Astrocyte (in vitro differentiated cells and primary cell): Measurements from ENCODE around the gene CABLES2. TPM values are rescaled to one million over a fixed set of nuclear protein-coding genes. Genes with fewer than 3 reads are reported as not detected.

Experiments
- DNase-seq: peaks from one replicate; pipeline ENCODE4 v3.0.0-alpha.2; 2010; ENCODE audit warnings: low read depth
- FAIRE-seq: peaks from 2 replicates; lab custom pipeline; 2011; peaks lifted over from hg19 to GRCh38; lab: Jason Lieb, UNC
- H2AFZ ChIP-seq: 2 replicates; pipeline ENCODE4 v1.6.0; 2012; ENCODE audit warnings: low read depth, low read length, inconsistent platforms
- H3K27ac ChIP-seq: 2 replicates; pipeline ENCODE4 v1.5.1; 2011; ENCODE audit warnings: low read depth, low read length, inconsistent platforms
- H3K27me3 ChIP-seq: 2 replicates; pipeline ENCODE4 v1.6.0; 2011; ENCODE audit warnings: low read length, inconsistent platforms; ENCODE audit not compliant: insufficient read depth
- H3K36me3 ChIP-seq: 2 replicates; pipeline ENCODE4 v1.5.1; 2011; ENCODE audit warnings: low read length, inconsistent platforms; ENCODE audit not compliant: insufficient read depth
- H3K4me1 ChIP-seq: 2 replicates; pipeline ENCODE4 v1.5.1; 2011; ENCODE audit warnings: low read length, inconsistent platforms; ENCODE audit not compliant: insufficient read depth
- H3K4me2 ChIP-seq: 2 replicates; pipeline ENCODE4 v1.6.0; 2012; ENCODE audit warnings: low read length, inconsistent platforms
- H3K4me3 ChIP-seq: 2 replicates; pipeline ENCODE4 v1.5.1; 2011; ENCODE audit warnings: low read depth, mild to moderate bottlenecking, low read length, inconsistent platforms; ENCODE audit not compliant: insufficient read depth
- H3K79me2 ChIP-seq: 2 replicates; pipeline ENCODE4 v1.6.0; 2012; ENCODE audit warnings: mild to moderate bottlenecking, low read length, inconsistent platforms; ENCODE audit not compliant: insufficient read depth
- H3K9ac ChIP-seq: 2 replicates; pipeline ENCODE4 v1.6.0; 2012; ENCODE audit warnings: mild to moderate bottlenecking, low read length, inconsistent platforms
- H3K9me3 ChIP-seq: 2 replicates; pipeline ENCODE4 v1.5.1; 2012; ENCODE audit warnings: low read depth, mild to moderate bottlenecking, low read length, inconsistent platforms; ENCODE audit not compliant: insufficient read depth
- H4K20me1 ChIP-seq: 2 replicates; pipeline ENCODE4 v1.6.0; 2012; ENCODE audit warnings: low read length, inconsistent platforms; ENCODE audit not compliant: insufficient read depth
- H3K27ac Mint-ChIP-seq: one replicate; pipeline ENCODE4 v1.8.0; 2021; ENCODE audit warnings: mild to moderate bottlenecking, mixed read lengths; ENCODE audit not compliant: unreplicated experiment
- H3K27me3 Mint-ChIP-seq: one replicate; pipeline ENCODE4 v1.8.0; 2021; ENCODE audit warnings: low read depth, mixed read lengths; ENCODE audit not compliant: unreplicated experiment
- H3K36me3 Mint-ChIP-seq: one replicate; pipeline ENCODE4 v1.8.0; 2021; ENCODE audit warnings: low read depth, mixed read lengths; ENCODE audit not compliant: unreplicated experiment
- H3K4me1 Mint-ChIP-seq: one replicate; pipeline ENCODE4 v1.8.0; 2021; ENCODE audit warnings: low read depth, mixed read lengths; ENCODE audit not compliant: unreplicated experiment
- H3K4me3 Mint-ChIP-seq: one replicate; pipeline ENCODE4 v1.8.0; 2021; ENCODE audit warnings: mild to moderate bottlenecking, moderate library complexity, mixed read lengths; ENCODE audit not compliant: unreplicated experiment
- H3K9me3 Mint-ChIP-seq: one replicate; pipeline ENCODE4 v1.8.0; 2021; ENCODE audit warnings: mild to moderate bottlenecking, mixed read lengths; ENCODE audit not compliant: unreplicated experiment
- CTCF ChIP-seq: IDR thresholded peaks from 2 replicates; pipeline ENCODE4 v1.5.1; 2011; ENCODE audit warnings: low read depth, mild to moderate bottlenecking, inconsistent platforms, low read length, moderate library complexity; ENCODE audit not compliant: insufficient read depth
- EZH2 ChIP-seq: IDR thresholded peaks from 2 replicates; pipeline ENCODE4 v1.6.1; 2012; ENCODE audit warnings: mild to moderate bottlenecking, low read length, inconsistent platforms; ENCODE audit not compliant: insufficient read depth
- total RNA-seq: library from RNA; stranded (reverse); gene quantifications from 2 replicates; pipeline ENCODE4 v1.2.1, GENCODE V29; 2021

The CABLES2 gene
- total RNA-seq, 1 donor from 2014 or later, result 4.4 TPM

GRCh38 chr20:62342910-62343309 is 64.2 kb downstream of the CABLES2 start:
- H4K20me1 ChIP-seq, result no peaks in the 10 kb centered on the region
- peaks cover 31% of the 10 kb centered on the region for H3K36me3 Mint-ChIP-seq

GRCh38 chr20:62339647-62340062 is 67.4 kb downstream of the CABLES2 start:
- no peak for FAIRE-seq
- Mint-ChIP-seq H3K27me3 (no peaks in the 10 kb centered on the region), H3K27ac (no peak overlapping the region), H3K36me3 (peaks cover 25% of the 10 kb centered on the region), H3K4me1 (no peaks in the 10 kb centered on the region), H3K4me3 (no peak overlapping the region), H3K9me3 (no peaks in the 10 kb centered on the region)
- Histone ChIP-seq H4K20me1 (no peaks in the 10 kb centered on the region), H3K79me2 (no peaks in the 10 kb centered on the region), H3K4me1 (no peaks in the 10 kb centered on the region), H3K27me3 (no peaks in the 10 kb centered on the region), H3K36me3 (peaks cover 5% of the 10 kb centered on the region), H3K9me3 (no peaks in the 10 kb centered on the region), H3K4me2 (no peak overlapping the region), H3K27ac (no peak overlapping the region), H2AFZ (no peak overlapping the region), H3K9ac (no peak overlapping the region), H3K4me3 (no peak overlapping the region)
- TF ChIP-seq EZH2 (no peak), CTCF (no peak)
- no peak for DNase-seq

More at GRCh38 chr20:62342910-62343309, 64.2 kb downstream of the CABLES2 start:
- Mint-ChIP-seq H3K4me3 (no peak overlapping the region), H3K9me3 (peaks cover 2% of the 10 kb centered on the region), H3K27ac (no peak overlapping the region), H3K4me1 (no peaks in the 10 kb centered on the region), H3K27me3 (no peaks in the 10 kb centered on the region)
- DNase-seq (no peak), FAIRE-seq (no peak)
- TF ChIP-seq EZH2 (no peak), CTCF (no peak)
- Histone ChIP-seq H3K4me3 (no peak overlapping the region), H3K9me3 (no peaks in the 10 kb centered on the region), H3K27me3 (no peaks in the 10 kb centered on the region), H3K79me2 (no peaks in the 10 kb centered on the region), H3K4me2 (no peak overlapping the region), H3K4me1 (no peaks in the 10 kb centered on the region), H2AFZ (no peak overlapping the region), H3K27ac (no peak overlapping the region), H3K9ac (no peak overlapping the region), H3K36me3 (peaks cover 5% of the 10 kb centered on the region)

Other genes starting within 250 kb of the CABLES2 start
- gene MTG2, start 224.3 kb downstream of the CABLES2 start, total RNA-seq, result 26.6 and 31.5 TPM in 2 replicates
- gene HRH3, start 187.0 kb downstream of the CABLES2 start, total RNA-seq, result 0.07 TPM in 1 of 2 replicates, not detected in the other
- 55.8 and 60.3 TPM in 2 replicates for gene OSBPL2, start 168.8 kb downstream of the CABLES2 start, total RNA-seq
- gene ADRM1, start 104.3 kb downstream of the CABLES2 start, total RNA-seq, result 123 and 125 TPM in 2 replicates
- 285 and 350 TPM in 2 replicates for gene LAMA5, start 40.0 kb downstream of the CABLES2 start, total RNA-seq
- gene RPS21, start 20.2 kb downstream of the CABLES2 start, total RNA-seq, result 1,126 and 1,251 TPM in 2 replicates
- 0.14 TPM in 1 of 2 replicates, not detected in the other for gene RBBP8NL, start 20.3 kb upstream of the CABLES2 start, total RNA-seq
- gene GATA5, start 68.7 kb upstream of the CABLES2 start, total RNA-seq, result not detected in 2 replicates
- gene SLCO4A1, start 235.2 kb upstream of the CABLES2 start, total RNA-seq, result 0.43 TPM in 1 of 2 replicates, not detected in the other